NCI-H1694 treated with DMSO at 0.1 percent for 48 hours (cell line): ENCODE data around the gene ITPRID2.
A peak's percentile ranks its signal among the peaks of the same experiment; 100 is the strongest.

Source experiments
- DNase-seq: peaks from one replicate; lab custom pipeline; 2025; lab: John Stamatoyannopoulos, UW

The ITPRID2 gene

GRCh38 chr2:181891258-181891965 is at the start of gene ITPRID2:
ITPRID2 (plus strand) TSS chr2:181891730; CDS start chr2:181892067, 337 bp downstream.
- peak; percentile 52 for DNase-seq

GRCh38 chr2:181844551-181845290 is 46.8 kb upstream of the ITPRID2 start:
- no peak for DNase-seq

DNA sequence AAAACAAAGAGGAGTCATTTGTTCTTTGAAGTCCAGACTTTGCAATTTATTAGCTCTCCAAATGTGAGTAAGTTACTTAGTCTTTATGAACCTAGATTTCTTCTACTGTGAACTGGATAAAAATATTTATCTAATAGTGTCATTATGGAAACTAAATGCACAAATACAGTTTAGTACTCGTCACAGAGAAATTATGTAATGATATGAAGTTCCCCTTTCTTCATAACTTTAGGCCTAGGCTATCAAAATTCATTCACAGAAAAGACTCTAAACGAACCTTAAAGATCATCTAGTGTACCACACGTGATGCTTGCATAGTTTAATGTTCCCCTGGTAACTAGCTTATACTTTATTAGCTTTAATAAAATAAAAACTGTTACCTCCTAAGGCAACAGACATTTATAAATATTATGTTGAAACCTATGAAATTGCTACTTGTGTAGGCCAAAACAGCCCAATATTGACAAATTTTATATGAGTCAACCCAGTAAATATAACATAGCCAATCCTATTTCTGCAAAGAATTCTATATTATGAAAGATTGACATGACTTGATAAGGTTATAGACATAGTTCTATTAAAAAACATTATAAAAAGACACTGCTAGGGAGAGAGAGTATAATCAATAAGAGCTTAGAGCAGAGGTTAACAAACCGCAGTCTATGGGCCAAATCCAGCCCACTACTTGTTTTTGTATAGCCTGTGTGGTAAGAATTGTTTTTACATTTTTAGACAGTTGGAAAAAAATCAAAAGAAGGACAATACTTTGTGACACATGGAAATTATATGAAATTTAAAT is 44.9 kb upstream of the ITPRID2 start:
- no peak for DNase-seq

DNA sequence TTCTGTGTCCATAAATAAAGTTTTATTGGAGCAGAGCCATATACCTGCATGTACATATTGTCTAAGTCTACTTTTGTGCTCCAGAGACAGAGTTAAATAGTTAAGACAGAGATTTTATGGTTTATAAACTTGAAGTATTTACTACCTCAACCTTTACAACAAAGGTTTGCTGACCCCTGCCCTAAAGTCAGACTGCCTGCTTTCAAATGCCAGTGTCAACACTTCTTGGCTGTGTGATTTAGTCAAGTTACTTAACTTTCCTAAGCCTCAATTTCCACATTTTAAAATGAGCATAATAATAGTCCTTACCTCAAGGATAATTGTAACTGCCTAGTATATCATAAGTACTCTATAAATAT is 44.4 kb upstream of the ITPRID2 start:
- no peak for DNase-seq

DNA sequence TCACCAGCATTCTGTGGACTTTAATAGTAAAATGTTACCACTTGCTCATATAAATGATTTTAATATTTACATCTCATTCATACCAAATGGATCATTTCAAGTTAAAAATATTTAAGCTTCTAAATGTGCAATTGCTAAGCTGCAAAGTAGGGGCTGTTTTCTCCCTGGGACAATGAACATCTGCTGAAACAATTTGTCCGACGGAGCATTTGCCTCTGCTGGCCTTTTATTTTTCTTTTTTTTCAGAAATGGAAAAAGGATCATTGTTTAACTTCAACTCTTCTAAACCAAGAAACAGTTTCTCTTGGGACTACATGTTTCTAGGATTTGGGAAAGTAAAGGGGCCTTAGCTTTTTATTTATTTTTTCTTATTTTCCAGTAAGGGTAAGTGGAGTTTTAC is 43.8 kb upstream of the ITPRID2 start:
- DNase-seq = no peak

DNA sequence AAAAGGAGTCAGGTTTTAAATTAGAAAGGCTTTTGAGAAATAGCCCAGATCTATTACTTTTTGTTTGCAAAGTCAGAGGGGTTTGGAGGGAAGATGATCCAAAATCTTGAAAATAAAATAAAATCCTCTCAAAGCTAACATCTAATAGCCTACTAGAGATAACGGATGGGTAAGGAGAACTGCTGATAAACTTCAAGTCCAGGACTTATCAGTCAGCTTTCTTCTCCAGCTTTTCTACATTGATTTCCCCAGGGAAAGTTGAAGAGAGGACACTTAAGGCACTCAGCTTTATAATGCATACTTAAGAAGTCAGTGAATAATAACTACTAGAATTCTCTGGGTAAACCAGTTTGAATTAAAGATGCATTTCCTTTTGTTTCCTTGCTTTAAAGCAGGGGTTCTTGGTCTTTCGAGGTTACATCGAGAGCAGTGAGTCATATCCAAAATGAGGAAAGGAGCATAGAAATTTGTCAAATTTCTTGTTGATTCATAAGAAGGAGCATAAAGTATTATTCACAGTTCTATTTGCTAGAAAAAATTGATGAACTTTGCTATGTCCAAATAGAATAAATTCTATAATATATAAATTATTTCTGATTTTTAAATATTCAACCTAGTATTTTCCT is 43.2 kb upstream of the ITPRID2 start:
- DNase-seq = no peak

DNA sequence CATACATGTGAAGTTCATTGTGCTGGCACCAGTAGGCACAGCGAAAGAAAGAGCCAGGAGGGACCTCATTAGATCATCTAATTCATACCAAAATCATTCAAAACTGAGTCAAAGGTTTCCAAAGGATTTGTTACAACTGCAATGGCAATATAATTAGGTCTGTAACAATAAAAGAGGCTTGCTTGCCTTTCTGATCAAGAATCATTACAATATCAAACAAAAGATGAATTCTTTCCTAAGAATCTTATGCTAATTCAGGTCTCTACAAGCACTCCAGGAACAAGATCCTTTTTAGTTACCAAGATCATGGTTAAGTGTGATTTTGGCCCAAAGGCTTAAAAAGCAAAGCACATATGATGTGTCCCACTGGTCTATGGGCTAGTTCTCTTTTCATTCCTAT is 41.9 kb upstream of the ITPRID2 start:
- DNase-seq = no peak

GRCh38 chr2:181850936-181851560 is 40.5 kb upstream of the ITPRID2 start:
- no peak for DNase-seq

GRCh38 chr2:181851726-181852125 is 39.8 kb upstream of the ITPRID2 start:
- DNase-seq = no peak

DNA sequence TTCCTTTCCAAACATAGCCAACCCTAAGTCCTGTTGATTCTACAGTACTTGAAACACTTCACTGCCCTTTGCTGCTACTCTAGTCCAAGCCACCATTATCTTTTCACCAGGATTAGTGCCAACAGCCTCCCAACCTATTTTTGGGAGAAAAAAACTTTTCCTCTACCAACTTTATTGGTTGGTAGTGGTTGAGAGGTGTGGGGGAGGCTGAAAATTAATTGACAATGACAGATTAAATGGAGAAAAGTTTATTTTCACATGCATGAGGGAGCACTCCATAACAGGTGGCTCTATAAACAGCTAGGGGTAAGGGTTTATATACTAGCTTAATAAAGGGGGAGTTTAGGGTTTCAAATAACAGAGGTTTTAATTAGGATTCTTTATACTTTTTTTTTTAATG is 37.8 kb upstream of the ITPRID2 start:
- no peak for DNase-seq

GRCh38 chr2:181857483-181857882 is 34.0 kb upstream of the ITPRID2 start:
- DNase-seq = no peak

GRCh38 chr2:181858600-181858999 is 32.9 kb upstream of the ITPRID2 start:
- DNase-seq = no peak

DNA sequence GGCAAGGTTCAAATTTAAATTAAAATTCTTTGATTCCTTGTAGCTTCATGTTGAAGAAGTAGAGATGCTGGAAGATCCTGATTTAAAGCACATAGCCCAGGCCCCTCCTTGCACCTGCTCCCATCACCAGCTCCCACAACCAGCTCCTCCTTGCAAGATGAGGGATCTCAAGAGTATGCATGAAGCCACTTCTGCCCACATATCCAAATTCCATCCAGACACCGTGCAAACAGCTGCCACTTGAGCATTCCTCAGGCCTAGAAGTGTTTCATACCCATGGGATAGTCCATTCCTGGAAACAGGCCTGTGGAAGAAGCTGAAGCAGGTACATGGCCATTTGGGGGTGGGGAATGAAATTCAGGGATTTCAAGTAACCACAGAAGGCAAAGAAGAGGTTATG is 32.4 kb upstream of the ITPRID2 start:
- DNase-seq = no peak

- no peak for DNase-seq
Measured at GRCh38 chr2:181859803-181860202, 31.7 kb upstream of the ITPRID2 start.

GRCh38 chr2:181861379-181861778 is 30.2 kb upstream of the ITPRID2 start:
- no peak for DNase-seq

GRCh38 chr2:181862583-181863281 is 28.8 kb upstream of the ITPRID2 start:
- no peak for DNase-seq

DNA sequence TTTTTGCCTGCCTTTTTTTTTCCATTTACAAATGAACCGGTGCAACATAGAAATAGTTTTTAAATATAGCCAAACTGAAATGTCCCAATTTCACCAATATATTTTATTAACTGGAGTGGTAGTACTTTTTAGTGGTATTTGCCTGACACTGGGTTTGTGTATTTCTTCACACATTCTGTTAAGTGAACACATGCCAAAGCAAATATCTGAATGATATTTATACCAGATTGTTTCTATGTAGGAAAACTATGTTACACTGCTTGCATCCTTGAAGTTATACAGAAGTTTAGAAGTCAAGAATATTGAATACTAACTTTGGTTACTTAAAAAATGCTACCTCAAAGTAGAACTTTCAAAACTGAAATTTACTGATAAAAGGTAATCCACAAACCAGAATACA is 19.4 kb upstream of the ITPRID2 start:
- DNase-seq = no peak

DNA sequence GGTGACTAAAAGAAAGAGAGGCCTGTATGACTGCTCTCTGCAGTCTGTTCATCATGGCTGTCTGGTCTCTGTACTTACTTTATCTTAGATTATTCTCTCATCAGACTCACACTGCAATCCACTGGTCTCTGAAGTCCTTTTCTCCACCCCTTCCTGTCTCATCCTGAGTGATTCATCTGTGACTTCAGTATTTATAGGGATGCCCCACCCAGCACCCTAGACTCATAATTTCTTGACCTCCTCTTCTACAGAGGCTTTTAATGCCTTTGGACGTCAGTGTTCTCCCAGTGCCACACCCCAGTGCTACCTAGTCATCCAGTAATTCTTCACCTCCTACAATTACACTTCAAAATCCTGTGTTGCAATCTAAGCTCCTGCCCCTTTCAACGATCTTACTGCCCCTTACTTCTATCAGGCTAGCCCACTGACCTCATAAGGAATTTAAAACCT is 14.9 kb upstream of the ITPRID2 start:
- no peak for DNase-seq

GRCh38 chr2:181877181-181877664 is 14.3 kb upstream of the ITPRID2 start:
- DNase-seq = no peak

- DNase-seq = no peak
Measured at GRCh38 chr2:181878448-181878847, 13.1 kb upstream of the ITPRID2 start.

DNA sequence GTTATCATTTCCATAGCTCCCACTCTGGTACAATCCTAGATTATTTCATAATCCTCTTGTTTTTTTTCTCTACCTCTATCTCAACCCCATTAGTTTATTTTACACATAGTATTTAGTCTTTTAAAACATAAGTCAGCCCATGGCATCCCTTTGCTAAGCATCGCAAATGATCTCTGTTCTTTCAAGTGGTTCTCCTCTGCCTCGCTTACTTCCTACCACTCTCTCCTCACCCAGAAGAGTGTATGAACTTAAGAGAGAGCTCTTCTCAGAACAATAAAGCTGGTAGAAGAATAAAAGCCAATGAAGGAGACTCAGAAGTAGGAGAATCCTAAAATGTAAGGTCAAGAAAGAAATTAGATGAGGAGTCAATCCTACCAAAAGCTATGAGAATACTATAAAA is 12.2 kb upstream of the ITPRID2 start:
- no peak for DNase-seq
